ENCODE results near the gene ZKSCAN7.
"Not testable (repeated sequence)": the region's sequence is repeated elsewhere in the genome, so short reads cannot be mapped to it uniquely, and the experiment has no call there.

Gene ZKSCAN7

DNA sequence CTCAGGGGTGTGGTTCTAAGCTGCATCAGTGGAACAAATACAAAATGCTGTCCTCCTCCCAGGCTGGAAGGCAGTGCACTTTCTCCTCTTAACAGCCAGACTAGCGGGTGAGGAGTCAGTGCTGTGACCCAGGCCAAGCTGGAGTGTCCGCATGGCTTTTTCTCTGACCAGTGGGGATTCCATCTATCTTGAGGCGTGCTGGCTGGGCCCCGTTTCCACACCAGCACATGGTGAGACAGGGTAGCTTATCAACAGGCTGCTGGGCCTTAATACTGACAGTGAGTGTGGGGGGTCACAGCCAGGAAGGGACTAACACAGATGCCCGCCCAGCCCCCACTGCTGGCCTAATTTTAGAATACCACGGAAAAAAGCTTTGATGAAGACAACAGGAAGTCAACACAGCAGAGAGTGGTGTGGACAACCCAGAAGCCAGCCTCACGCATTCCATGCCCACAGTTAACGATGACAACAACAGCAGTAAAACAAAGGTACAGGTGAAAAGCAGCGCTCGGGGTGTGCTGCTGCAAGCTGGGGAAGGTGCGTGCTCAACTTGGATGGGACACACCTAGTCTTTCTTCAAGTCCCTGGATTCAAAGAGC, 22.5 kb downstream of the ZKSCAN7 start:
- not testable (repeated sequence) for DNase-seq

DNA sequence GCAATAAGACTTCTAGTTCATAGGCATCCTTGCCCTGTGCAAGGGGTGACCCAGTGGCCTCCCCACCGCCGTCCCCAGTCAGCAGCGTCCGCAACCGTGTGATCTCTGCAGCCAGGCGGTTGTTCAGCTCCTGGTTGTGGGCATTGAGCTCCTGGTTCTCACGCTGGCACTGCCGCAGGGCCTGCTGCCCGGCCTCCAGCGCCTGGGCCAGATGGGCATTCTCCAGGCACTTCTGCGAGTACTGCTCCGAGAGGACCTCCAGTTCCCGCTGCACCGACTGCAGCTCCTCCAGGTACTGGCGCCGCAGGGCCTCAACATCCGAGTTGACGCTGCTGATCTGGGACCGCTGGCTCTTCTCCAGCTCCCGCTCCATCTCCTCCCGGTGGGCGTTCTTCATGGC, 23.3 kb downstream of the ZKSCAN7 start:
- DNase-seq = not testable (repeated sequence)

DNA sequence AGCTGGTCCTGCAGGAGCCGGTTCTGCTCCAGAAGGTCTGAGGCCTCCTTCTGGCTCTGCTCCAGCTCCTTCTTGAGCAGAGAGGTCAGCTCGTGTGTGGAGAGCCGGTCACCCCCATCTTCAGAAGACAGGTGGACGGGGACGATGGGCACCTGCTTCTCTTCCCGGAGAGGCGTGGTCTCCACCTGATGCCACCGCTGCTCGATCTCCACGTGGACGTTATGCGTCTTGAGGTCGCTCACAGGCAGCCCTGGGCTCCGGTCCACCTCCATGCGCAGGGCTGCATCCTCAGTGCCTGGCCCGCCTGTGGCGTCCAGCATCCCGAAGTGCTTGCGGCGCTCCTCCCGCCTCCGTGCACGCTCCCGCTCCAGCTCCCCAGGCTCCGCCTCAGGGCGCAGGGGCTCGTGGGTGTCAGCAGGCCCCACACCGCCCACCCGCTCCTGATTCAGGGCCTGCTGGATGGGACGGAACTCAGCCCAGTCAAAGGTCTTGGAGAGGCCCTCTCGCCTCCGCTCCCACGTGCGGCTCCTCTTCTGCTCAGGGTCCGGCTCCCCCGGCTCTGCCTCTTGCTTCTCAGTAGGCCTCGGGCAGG, 24.0 kb downstream of the ZKSCAN7 start:
- DNase-seq = not testable (repeated sequence)

DNA sequence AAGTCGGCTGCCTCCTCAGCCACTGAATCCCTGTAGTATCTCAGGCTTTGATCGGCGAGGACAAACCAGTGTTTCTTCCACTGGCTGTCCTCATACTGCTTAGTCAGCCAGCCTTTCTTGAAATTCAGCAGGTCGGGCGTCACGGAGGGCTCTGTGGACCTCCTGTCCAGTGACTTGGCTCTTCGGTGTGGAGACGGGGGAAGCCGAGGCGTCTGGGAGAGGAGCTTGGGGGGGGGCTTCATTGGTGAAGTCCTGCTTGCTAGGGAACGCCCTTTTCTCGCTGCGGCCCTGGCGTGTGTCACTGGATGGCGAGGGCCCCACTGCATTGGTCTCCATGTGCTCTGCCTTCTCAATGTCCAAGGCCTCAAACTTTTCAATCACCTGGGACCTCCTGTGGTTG, 24.8 kb downstream of the ZKSCAN7 start:
- not testable (repeated sequence) for DNase-seq

DNA sequence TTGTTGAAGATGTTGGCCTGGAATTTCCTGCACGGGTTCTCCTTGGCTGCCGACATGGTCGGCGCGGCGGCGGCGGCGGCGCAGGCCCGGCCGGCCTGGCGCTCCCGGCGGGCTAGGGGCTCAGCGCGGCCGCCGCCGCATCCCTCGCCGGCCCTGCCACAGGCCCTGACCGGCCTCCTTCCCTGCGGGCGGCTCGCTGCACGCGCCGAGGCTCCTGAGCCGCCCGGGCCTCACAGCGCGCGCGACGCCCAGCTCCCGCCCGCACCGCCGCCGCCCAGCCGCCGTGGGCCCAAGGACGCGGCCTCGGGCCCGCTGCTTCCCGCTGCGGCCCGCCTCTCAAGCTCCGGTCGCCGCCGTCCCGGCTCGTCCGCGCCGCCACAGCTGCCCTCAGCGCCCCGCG, 26.0 kb downstream of the ZKSCAN7 start:
- not testable (repeated sequence) for DNase-seq

DNA sequence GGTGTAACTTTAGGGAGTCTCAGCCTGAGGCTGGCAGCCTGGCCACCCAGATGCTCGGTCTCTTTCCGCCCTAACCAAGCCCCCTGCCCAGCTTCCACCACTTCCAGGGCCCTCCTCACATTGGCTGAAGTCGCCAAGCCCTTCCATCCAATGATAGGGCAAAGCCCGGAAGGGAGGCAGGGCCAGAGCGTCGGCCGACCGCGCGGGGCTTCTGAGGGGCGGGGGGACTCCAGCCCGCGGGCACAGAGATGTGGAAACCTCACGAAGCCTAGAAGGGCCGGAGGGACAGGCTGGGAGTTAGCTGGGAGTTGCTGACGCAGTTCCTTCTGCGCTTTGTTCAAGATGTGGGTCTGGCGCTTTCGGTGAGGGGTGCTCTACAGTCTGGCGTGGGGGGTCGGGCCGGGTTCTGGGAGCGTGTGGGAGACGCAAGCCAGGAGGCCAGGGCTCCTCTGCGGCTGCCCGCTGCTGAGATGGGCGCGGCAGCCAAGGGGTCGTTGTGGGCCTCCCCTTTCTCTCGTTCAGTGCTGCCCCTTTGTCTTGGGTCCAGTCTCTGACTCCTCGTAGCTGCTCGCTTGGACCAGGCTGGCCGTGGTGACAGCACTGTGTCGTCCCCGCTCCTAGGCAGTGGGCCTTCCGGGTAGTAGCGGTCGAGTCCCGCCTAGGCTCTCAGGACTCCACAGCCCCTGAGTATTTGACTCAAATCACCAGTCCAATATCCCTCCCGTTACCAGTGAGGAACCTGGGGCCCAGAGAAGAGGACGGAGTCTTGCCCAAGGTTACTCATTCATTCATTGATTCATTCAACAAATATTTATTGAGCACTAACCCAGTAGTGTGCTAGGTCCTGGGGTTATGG, 29.9 kb downstream of the ZKSCAN7 start, which contains the start of gene ZNF660:
Gene ZNF660, plus strand, starts transcription at position 319 of the 856 bp plus-strand sequence. CDS start 9,230 bp downstream, outside the sequence.
- no peak for DNase-seq

DNA sequence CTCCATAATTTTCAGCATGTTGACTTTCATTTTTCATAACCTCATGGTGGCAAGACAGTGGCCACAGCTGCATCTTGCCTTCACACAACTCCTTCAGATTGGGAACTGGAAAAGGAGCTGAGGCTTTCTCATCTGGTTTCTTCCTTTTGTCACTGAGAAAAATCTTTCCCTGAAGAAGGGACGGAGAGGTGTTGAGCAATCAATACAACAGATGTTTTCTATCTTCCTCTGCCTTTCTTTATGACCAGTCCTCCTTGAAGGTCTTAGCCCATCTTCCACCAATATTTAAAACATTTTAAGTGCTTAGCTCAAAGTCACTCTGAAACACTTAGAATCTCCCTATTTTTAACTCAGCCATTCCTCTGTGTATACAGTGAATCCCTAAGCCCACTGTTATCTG, 41.6 kb downstream of the ZKSCAN7 start:
- DNase-seq = no peak

DNA sequence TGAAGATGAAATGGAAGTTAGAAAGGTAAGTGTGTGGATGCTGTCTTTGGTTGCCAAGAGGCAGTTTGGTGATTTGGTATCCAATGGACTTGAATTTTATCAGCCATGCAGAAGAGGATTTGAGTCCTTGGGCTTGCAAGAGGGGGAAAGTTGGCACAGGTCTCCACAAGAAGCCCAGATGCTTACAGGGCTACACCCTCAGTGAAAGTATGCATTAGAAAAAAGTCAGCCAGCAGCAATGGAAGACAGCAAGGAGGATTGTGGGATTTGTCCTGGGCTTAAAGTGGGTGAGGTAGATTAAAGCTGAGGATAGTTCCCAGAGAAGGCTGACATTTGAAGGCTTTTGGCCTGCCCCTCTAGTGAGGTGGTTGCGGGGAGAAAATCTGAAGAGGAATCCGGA, 46.8 kb downstream of the ZKSCAN7 start:
- no peak for DNase-seq

DNA sequence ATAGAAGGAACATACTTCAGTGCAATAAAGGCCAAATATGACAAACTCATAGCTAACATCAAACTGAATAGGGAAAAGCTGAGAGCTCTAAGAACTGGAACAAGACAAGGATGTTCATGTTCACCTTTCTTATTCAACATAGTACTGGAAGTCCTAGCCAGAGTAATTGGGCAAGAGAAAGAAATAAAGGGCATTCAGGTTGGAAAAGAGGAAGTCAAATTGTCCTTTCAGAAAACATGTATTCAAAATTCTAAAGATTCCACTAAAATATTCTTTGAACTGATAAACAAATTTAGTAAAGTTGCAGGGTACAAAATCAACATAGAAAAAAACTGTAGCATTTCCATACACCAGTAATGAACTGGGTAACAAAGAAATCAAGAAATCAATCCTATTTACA, 57.7 kb downstream of the ZKSCAN7 start:
- no peak for DNase-seq
